Fibroblast of peridontal ligament (primary cell): Measurements from ENCODE around the gene PCSK1.
A peak's percentile ranks its signal among the peaks of the same experiment; 100 is the strongest.

Experiments used
- DNase-seq: peaks from one replicate; pipeline ENCODE4 v3.0.0-alpha.2; 2010; ENCODE audit errors: extremely low read depth

The PCSK1 gene

GRCh38 chr5:96433066-96433447, at the start of gene PCSK1:
TSS of gene PCSK1 (minus strand) at chr5:96433248. CDS start at chr5:96433042, 206 bp downstream.
- no peak for DNase-seq

GRCh38 chr5:96481867-96482266, 48.8 kb upstream of the PCSK1 start:
- DNase-seq = no peak

- peak; percentile 3 for DNase-seq
These were observed 48.1 kb upstream of the PCSK1 start for GRCh38 chr5:96481009-96481786.

GRCh38 chr5:96478983-96479382, 45.9 kb upstream of the PCSK1 start:
- DNase-seq = no peak

GRCh38 chr5:96476654-96477053, 43.6 kb upstream of the PCSK1 start:
- no peak for DNase-seq

GRCh38 chr5:96474073-96474472, 41.0 kb upstream of the PCSK1 start:
- DNase-seq = no peak

GRCh38 chr5:96473155-96473554, 40.1 kb upstream of the PCSK1 start:
- no peak for DNase-seq

- DNase-seq = no peak
These were observed 37.7 kb upstream of the PCSK1 start for GRCh38 chr5:96470785-96471184.

- no peak for DNase-seq
These were observed 35.9 kb upstream of the PCSK1 start for GRCh38 chr5:96468956-96469355.

- DNase-seq = no peak
These were observed 30.0 kb upstream of the PCSK1 start for GRCh38 chr5:96463091-96463490.

- DNase-seq = no peak
These were observed 26.5 kb upstream of the PCSK1 start for GRCh38 chr5:96459313-96460121.

- DNase-seq = no peak
These were observed 25.1 kb upstream of the PCSK1 start for GRCh38 chr5:96458176-96458575.

- no peak for DNase-seq
These were observed 22.7 kb upstream of the PCSK1 start for GRCh38 chr5:96455789-96456188.

- no peak for DNase-seq
These were observed 20.3 kb upstream of the PCSK1 start for GRCh38 chr5:96453394-96453793.

GRCh38 chr5:96447949-96448348, 14.9 kb upstream of the PCSK1 start:
- DNase-seq = no peak

GRCh38 chr5:96440185-96440538, 7.1 kb upstream of the PCSK1 start:
- no peak for DNase-seq

GRCh38 chr5:96439477-96440184, 6.6 kb upstream of the PCSK1 start:
- DNase-seq = peak; percentile 19

GRCh38 chr5:96434201-96434645, 1.2 kb upstream of the PCSK1 start:
- peak; percentile 66 for DNase-seq

GRCh38 chr5:96432216-96433065, 607 bp downstream of the PCSK1 start:
- peak; percentile 12 for DNase-seq

- DNase-seq = peak; percentile 40
These were observed 1.5 kb downstream of the PCSK1 start for GRCh38 chr5:96431376-96432187.

GRCh38 chr5:96427824-96428223, 5.2 kb downstream of the PCSK1 start:
- DNase-seq = peak; percentile 38
